Measurements from ENCODE around the gene TIGD6.
A peak's percentile ranks its signal among the peaks of the same experiment; 100 is the strongest.
"Not testable (repeated sequence)": the region's sequence is repeated elsewhere in the genome, so short reads cannot be mapped to it uniquely, and the experiment has no call there.

TIGD6 gene

DNA sequence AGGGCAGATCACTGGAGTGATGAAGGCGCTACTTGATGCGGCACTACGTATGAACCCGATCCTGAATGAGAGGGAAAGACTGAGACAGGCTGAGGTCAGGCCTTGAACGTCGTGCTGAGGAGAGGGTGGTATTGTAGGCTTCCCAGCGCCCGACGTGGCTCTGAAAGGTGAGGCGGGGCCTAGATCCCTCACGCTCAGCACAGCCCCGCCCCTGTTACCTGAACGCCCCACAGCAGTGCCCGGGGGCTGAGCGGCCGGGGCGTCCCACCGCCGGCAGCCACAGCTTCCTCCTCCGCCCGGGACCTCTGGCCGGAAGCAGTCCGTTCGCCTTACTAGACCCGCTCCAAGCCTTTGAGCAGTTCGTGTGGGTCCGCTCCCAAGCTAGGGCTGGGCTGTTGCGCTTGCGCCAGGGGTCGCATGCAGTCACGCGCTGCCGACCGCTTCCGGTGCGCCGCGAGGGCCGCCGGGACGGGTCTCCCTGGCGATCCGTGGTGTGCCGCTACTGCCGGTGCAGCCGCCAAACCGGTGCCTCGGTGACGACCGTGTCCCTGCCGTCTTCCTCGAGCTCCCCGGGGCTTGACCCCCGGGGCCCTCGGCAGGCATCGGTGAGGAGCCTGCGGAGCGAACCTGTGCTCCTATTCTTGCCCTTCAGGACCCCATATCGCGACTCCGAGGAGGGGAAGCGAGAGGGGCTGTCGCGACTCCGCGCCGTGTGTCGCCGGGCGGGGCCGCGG is at the start of gene TIGD6, which contains the start of gene HMGXB3:
TSS of gene TIGD6 (minus strand) at position 399 of the 734 bp plus-strand sequence. CDS start 4,306 bp downstream, outside the sequence.
TSS of gene HMGXB3 (plus strand) at position 484 of the 734 bp plus-strand sequence. CDS start 4,114 bp downstream, outside the sequence.
- DNase-seq = peak; percentile 95

DNA sequence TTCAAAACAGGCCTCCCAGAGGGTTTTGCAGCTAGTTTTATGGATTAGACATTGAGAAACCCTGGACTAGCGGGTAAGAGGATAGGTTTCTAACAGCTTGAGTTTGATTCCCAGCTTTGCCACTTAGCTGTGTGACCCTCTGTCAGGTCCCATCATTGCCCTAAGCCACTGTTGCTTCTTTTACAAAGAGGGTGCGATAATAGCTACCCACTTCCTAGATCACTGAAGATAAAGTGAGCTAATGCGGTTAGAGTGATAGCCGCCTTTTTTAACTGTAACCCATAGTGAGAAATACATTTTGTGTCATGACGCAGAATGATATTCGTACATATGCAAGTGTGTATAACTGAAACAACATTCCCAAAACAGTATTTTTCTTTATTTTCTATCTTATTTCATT is 45.6 kb upstream of the TIGD6 start:
- no peak for DNase-seq

DNA sequence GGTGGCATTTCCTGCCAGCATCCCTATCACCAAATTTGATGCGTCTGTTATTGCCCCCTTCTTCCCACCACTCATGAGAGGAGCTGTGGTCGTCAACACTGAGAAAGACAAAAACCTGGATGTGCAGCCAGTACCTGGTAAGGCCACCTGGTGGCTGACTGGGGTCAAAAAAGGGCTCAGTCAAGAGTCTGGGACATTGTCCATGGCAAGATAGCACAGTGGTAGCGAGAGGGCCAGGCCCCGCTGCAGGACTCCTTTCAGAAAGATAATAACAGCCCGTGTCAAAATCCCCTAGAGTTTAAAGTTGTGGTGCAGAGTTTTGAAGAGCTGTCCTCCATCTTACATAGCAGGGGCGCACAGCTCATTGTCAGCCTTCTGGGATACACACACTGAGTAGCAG is 45.1 kb upstream of the TIGD6 start:
- no peak for DNase-seq

DNA sequence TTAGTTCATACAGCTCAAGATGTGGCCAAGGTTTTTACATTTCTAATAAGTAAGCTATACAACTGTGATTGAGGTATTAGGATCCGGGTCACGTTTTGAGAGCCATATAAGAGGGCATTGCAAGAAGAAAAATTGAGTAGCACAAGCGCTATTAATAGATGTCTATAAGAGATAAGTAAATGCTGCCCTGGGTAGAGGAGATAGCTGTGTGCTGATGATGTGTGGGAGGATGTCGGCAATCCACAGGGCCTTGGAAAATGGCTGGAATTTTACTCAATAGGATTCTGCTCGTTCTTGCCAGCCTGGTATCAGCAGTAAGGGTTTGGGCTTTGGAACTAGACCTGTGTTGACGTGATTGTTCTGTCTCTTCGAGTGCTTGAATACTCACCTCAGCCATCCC is 44.3 kb upstream of the TIGD6 start:
- no peak for DNase-seq

DNA sequence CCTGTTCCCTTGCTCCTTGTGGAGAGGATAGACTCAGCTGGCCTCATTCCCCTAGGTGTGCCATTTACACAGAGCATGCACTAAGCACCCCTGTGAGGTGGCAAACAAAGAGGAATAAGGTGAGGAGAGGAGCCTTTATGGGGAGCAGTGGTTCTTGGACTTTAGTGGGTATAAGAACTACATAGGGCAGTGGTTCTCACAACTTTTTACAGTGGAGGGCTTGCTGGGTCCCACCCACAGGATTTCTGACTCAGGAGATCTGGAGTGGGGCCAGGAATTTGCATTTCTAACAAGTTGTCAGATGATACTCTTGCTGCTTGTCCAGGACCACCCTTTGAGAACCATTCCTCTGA is 43.9 kb upstream of the TIGD6 start:
- no peak for DNase-seq

DNA sequence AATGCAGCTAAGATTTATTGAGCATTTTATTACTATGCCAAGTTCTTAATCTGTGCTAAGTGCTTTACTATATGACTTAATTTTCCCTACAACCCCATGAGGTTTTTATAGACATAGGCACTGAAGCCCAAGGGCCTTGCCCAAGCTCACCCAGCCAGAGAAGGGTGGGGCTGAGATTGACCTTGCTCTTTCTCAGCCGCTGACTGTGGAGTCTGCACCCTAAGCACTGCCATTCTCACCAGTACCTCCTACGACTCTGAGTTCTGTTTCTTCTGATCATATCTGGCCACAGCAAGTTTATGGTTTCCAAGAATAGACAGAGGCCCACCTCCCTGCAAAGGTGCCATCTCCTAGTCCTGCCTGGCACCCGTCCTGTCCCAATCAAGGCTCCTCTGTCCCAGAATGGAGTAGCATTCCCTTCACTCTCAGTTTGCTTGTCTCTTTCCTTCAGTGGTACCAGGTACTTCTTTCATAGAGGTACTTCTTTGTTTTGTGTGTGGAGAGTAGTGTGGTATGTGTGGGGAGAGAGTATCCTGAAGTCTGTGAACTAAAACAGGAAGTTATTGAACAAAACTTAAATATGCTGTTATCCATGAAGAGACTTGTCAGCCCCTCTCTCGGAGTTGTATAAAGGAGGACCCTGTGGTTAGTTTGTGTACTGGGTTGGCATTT is 43.3 kb upstream of the TIGD6 start:
- no peak for DNase-seq

DNA sequence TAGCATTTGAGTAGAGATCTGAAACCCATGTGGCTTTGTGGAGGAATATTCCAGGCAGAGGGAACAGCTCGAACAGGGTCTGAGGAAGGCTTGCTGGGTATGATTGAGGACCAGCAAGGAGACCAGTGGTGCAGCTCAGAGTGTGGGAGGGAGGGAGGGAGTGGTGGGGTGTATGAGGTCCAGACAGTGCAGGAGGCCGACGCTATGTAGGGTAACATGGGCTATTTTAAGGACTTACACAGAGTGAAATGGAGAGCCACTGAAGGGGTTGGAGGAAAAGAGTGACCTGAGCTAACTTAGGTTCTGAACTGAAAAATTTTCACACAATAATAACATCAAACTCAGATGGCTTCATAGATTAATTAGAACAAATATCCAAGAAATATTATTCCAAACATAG is 42.0 kb upstream of the TIGD6 start:
- DNase-seq = no peak

DNA sequence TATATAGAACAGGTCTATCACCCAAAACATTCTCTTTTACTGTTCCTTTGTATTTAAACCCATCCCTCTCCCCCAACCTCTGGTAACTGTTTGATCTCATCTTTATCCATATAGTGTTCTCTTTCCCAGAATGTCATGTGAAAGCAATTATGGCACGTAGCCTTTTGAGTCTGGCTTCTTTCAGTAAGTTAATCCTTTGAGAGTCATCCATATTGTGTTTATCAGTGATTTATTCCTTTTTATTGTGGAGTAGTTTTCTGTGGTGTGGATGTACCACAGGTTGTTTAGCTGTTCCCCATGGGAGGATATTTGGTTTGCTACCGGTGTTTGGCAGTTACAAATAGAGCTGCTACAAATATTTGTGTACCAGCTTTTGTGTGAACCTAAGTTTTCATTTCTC is 38.1 kb upstream of the TIGD6 start:
- DNase-seq = no peak

DNA sequence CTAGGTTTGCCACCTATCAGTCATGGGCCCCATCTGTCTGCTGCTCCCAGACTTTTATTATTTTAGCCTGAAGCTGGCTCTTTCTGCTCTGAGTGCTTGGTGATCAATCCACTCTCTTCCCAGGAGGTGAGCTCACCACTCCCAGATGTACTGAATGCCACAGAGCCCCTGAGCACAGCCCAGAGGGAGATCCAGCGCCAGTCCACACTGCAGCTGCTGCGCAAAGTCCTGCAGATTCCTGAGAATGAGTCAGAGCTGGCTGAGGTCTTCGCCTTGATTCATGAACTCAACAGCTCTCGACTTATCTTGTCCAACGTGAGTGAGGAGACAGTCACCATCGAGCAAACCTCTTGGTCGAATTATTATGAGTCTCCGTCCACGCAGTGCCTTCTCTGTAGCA is 36.1 kb upstream of the TIGD6 start:
- no peak for DNase-seq

DNA sequence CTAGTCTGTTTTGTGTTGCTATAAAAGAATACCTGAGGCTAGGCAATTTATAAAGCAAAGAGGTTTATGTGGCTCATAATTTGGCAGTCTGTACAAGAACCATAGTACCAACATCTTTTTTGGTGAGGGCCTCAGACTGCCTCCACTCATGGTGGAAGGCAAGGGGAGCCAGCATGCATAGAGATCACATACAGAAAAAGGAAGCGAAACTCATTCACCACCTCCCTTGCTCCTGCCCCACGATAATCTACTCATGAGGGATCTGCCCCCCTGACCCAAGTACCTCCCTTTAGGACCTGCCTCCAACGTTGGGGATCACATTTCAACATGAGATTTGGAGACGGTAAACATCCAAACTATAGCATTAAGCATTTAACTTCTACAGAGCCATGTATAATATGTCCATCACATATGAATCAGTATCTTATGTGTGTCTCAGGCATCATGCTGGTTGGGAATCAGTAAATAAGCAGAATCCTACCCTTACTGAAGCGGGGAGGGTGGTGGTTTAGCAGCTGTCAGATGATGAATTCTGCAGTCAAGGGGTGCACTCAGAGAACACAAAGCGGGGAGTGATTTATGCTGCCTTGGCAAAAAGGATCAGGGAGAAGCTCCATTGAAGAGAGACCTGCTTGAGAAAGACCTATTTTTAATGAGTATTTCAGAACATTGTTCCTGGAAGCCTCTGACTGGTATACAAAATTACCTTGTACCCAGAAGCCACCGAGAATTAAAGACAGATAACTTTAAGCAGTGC is 34.9 kb upstream of the TIGD6 start:
- DNase-seq = no peak

DNA sequence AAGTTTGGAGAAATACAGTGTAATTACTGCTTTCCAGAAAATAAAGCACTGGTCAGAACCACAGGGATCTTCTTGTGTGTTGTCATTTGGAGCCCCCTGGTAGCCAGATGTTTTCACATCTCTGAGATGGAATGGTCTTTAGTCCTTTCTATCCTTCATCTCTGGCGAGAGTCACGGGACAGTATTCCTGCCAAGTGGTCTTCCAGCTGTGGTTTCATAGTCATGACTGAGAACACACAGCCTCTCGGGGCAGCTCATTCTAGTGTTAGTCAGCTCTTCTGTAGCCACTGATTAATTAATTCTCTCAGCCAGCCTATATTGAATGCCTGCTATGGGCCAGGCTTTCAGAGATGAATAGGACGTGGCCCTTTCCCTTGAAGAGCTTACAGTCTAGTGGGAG is 34.2 kb upstream of the TIGD6 start:
- no peak for DNase-seq

DNA sequence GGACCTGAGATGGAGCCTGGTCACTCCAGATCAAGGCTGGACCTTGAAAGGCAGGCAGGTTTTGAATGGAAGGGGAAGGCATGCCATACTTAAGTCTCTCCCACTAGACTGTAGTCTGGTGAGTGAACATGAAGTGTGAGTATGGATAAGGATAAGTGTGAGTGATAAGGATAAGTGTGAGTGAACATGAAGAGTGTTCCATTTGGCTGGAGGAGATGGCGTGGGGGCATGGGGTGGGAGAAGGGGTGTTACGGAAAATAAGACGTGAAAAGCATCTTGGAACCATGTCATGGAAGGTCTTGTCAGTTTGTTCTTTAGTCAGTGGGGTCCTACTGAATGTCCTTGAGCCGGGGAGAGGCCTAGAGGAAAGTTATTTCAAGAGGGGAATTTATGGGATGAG is 32.9 kb upstream of the TIGD6 start:
- DNase-seq = no peak

DNA sequence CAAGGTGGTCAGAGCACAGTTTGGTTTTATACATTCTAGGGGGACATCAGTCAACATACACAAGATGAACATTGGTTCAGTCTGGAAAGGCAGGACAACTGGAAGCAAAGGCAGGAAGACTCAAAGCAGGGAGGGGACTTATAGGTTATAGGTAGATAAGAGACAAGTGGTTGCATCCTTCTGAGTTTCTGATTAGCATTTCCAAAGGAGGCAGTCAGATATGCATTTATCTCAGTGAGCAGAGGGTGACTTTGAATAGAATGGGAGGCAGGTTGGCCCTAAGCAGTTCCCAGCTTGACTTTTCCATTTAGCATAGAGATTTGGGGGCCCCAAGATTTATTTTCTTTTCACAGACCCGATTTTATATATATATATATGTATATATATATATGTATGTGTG is 27.6 kb upstream of the TIGD6 start:
- not testable (repeated sequence) for DNase-seq

DNA sequence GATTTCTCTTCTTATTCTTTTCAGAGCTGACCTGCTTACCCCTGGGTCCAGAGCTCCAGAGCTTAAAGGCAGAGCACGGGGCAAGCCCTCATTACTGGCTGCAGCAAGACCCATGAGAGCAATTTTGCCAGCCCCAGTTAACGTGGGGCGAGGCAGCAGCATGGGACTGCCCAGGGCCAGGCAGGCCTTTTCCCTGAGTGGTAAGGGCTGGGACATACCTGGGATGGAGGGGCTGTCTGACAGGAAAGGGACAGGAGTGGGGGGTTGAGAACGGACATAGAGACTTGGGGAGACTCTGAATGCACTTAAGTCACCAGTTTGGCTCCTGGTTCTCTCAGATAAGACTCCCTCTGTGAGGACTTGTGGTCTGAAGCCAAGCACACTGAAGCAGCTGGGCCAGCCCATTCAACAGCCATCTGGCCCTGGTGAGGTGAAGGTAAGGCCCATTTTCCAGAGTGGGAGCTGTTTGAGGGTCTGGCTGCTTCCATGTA is 26.3 kb upstream of the TIGD6 start:
- DNase-seq = no peak

DNA sequence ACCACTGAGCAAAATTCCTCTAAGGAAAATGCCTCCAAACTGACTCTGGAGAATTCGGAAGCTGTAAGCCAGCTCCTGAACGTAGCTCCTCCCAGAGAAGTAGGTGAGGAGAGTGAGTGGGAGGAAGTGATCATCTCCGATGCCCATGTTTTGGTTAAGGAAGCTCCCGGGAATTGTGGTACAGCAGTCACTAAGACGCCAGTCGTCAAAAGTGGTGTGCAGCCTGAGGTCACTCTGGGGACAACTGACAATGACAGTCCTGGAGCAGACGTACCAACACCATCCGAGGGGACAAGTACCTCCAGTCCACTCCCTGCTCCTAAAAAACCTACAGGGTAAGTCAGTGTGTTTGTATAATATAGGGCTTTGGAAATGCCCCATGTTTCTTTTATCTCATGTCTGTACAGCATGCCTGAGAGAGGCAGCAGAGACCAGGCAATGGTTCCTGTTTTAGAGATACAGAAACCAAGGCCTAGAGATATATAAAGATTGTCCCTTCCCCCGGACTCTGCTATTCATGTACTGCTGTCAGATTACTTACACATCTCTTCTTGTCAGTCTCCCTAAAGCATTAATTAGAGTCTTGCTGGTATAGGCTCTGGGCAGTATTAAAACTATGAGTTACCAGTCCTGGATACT is 24.0 kb upstream of the TIGD6 start:
- DNase-seq = no peak

DNA sequence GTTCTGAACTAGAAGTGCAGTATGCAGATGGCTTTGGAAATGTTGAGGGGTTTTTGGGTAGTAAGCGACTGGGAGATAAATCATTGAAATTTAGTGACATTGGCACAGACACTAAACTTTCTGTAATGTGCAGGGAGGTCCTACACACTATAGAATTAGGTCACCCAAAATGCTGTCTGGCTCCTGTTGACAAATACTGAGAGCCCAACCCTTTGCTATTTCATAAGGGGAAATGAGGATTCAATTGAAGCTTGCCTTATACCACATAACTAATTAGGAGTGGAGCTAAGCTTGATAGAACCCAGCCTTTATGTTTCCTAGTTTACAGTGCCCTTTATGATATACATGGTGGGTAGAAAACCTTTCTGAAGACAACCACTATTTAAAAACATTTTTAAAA is 22.7 kb upstream of the TIGD6 start:
- DNase-seq = no peak

DNA sequence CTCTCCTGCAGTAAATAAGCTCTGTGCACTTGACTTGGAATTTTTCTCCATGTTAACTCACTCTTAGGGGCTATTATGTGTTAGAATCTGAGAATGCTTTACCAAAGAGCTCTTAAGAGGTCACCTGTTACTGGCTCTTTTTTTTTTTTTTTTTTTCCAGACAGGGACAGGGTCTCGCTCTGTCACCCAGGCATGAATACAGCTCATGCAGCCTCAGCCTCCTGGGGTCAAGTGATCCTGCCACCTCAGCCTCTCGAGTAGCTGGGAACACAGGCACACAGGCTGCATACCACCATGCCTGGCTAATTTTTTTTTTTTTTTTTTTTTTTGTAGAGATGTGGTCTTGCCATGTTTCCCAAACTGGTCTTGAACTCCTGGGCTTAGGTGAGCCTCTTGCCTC is 22.2 kb upstream of the TIGD6 start:
- DNase-seq = no peak

DNA sequence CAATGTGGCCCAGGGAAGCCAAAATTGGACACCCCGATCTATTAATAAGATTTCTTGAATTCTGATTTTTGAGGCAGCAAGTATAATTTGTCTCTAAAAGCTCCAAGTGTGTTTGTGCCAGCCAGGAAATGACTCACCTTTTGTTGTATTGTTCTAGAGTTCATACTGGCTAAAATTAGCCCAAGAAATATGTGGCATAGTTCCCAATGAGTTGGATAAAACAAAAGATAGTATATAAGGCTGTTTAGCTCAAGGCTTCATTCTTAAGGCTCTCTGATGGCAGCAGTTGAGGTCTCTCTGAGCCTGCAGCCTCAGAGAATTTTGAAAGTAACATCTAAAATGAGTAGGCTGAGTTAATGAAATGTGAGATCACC is 21.7 kb upstream of the TIGD6 start:
- no peak for DNase-seq

DNA sequence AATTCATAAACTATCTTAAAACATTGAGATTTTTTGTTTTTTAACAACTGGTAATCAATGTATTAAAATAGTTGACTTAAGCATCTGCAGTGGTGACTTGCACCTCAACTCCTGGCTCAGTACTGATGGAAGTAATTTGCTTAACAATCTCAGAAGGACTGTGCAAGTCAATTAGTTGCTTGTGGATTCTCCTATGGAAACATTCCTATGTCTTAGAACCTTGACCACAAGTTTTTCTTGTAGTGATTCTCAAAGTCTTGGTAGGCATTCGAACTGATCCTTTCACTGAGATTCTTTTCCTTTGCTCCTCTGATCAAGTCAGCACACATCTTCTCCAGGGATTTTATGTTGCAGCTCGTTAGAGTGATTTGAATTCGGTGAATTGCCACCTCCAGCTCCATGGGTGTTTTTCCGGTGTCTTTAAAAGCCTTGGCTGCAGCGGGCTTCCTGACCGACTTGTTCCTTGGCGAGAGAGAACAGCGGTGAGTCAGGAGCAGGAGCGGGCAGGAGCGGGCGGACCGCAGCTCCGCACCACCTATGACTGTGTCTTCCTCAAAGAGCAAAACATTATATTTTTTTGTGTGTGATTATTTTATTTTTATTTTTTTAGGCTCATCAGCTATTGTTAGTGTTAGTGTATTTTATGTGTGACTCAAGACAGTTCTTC is 21.2 kb upstream of the TIGD6 start:
- DNase-seq = no peak

DNA sequence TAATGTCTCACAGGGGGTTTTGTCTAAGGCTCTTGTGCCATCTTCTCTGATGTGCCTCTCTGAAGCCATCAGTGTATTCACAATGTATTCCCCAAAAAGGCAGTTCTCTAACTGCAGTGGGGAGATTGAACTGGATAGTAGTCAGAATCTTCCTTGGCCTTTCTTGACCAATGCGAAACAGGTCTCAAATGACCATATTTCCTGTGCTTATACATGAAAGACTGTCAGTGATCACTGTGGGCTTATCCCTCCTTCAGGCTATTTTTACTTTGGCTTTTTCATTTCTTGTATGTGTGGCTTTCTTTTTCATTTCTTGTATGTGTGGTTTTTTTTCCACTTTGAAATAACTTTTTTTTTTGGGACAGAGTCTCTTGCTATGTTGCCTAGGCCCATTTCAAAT is 19.8 kb upstream of the TIGD6 start:
- no peak for DNase-seq

DNA sequence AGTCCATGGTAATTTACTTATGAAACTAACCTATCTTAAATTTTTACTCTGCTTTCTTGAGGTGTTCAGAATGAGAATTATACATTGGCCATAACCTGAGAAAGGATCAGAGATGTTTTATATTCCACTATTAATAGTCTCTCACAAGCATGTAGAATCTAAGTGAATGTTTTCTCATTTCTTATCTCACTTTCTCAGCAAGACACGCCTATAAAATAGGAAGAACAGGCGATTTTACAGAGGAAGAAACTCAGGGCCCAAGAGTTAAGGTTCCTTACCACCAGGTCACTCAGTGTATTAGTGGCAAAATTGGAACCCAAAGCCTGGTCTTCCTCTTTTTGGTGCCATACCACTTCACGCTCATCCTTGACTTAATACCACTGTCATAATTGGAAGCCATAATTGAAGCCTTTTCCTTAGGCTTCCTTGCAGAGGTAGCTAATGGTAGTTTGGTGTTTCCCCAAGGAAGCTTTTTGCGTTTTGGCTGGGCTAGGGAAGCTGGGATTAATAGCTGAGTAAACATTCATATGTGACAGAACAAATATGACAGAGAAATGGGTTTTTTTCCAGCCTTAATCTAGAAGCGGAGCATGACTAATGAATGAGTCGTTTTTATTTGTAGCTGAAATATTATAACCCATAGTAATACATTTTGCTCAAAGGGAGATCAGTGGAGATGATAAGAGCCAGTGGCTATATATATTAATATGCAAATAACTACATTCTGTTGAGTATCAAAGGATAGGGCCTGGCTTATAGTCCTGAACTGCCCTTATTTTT is 17.0 kb upstream of the TIGD6 start:
- no peak for DNase-seq

DNA sequence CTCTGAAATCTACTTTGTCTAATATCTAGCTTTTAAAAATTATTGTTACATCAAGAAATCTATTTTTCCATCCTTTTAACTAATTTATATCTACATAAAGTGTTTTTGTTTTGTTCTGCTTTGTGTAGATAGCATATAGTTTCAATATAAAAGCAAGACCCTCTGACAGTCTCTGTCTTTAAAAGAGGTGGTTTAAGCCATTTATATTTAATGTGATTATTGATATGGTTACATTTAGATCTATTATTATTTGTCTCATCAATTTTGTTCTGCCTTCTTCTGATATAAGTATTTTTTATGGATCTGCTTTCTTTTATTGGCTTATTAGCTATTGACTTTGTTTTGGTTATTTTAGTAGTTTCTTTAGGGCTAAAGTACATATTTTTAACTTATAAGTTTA is 16.1 kb upstream of the TIGD6 start:
- DNase-seq = no peak
